Subcutaneous adipose tissue (tissue), 4 donors: ENCODE results near the gene ARID1A. TPM values are rescaled to one million over a fixed set of nuclear protein-coding genes. Genes with fewer than 3 reads are reported as not detected.

ENCODE experiments used
- CTCF ChIP-seq: fragments of 450-650 bp; IDR thresholded peaks from one replicate; pipeline ENCODE4 v1.5.1; 2016; ENCODE audit warnings: low read depth, mild to moderate bottlenecking, control low read depth, antibody characterized with exemption, moderate library complexity
- total RNA-seq, 4 donors: library from RNA; depleted of rRNA; stranded (reverse); fragments of >200 nt; gene quantifications; one replicate each; pipeline ENCODE4 v1.1.0, GENCODE V29; 2016

The ARID1A gene
- total RNA-seq, 4 donors from 2014 or later: 25.1 to 50.7 (median 31.3) TPM

DNA sequence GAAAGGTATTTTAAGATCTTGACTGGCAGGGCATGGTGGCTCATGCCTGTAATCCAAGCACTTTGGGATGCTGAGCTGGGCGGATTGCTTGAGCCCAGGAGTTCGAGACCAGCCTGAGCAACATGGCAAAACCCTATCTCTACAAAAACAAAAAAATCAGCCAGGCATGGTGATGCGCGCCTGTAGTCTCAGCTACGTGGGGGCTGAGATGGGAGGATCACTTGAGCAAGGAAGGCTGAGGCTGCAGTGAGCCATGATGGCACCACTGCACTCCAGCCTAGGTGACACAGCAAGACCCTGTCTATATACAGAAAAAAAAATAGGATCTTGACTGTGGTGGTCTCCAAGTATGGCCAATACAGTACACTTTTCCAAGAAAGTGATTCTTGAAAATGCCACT lies 16.0 kb downstream of the ARID1A start:
- TF ChIP-seq CTCF: no peak

DNA sequence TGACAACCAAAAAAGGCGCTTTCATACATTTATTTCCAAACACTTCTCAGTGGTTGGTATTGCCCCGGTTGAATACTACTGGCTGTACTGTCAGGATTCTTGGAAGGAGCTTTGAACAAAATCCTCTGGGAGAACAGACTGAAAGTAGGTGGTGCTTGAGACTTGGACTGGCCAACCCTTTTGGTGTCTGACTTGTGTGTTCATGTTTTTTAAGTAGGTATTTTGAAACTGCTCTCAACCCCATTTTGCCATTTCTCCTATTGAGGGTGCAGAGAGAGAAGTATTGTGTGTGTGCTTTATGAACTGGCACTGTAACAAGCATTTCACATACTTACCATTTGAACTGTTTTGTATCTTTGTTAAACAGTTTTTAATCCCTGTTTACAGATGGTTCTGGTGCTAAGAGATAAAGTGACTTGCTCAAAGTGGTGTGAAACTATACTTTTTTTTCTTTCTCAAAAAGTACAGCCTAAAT lies 21.2 kb downstream of the ARID1A start:
- no peak for TF ChIP-seq CTCF

GRCh38 chr1:26719205-26719604 lies 23.4 kb downstream of the ARID1A start:
- no peak for TF ChIP-seq CTCF

DNA sequence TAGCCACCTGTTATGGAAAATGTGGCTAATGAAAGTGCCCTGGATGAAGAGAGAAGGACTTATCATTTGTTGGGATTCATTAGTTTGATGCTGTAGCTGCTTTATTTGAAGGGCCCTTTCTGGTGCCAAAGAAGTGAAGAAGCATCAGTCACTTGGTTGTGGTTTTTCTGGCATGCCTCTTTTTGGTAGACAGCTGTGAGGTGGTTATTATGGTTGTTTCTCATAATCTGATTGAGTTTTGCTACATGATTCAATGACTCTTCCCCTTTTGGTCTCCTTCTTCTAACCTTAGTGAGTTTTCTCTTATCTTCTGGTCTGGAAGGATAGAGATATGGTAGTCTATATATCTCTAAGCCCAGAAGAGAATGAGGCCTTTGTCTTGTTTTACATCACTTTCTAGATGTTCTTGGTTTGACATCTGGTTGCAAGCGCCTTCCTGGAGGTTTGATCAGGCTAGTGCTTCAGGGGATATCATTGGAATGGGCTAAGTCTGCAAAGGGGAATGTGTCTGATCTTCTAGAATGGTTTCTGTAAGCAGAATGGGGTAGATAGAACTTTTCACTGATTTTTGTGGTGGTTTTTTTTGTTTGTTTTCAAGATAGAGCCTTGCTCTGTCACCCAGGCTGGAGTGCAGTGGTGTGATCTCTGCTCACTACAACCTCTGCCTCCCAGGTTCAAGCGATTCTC lies 26.0 kb downstream of the ARID1A start:
- TF ChIP-seq CTCF: no peak

- TF ChIP-seq CTCF: no peak
Measured at GRCh38 chr1:26723013-26723991, 27.5 kb downstream of the ARID1A start.

GRCh38 chr1:26724118-26724517 lies 28.3 kb downstream of the ARID1A start:
- TF ChIP-seq CTCF: no peak

DNA sequence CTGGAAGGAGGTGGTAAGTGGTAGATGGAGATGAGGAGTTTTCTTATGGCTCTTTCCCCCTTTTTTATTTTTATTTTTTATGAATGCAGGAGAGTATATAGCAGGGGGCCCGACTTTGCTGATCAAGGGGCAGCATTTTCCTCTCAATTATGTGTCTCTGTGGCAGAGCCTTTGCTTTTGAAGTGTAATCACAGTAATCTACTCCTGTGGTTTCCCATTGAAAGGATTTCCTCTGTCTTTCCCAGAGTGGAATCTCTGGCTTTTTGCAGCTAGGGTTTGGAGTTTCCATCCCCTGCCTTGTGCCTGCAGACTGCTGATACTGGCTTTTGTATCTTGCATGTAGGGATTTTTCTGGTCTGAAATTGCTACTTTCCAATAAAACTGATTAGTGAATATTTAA lies 29.1 kb downstream of the ARID1A start:
- TF ChIP-seq CTCF: no peak
